Panc1 (cell line): Measurements from ENCODE around the gene CCDC73.

Experiments
- CTCF ChIP-seq: fragments of 450-650 bp; IDR thresholded peaks from 2 replicates; pipeline ENCODE4 v1.5.1; 2017; ENCODE audit warnings: mild to moderate bottlenecking
- TCF7L2 ChIP-seq: IDR thresholded peaks from 2 replicates; pipeline ENCODE4 v1.6.1; 2011; ENCODE audit warnings: mild to moderate bottlenecking, low read depth, low read length, inconsistent platforms

- no peak for TF ChIP-seq CTCF
- TF ChIP-seq TCF7L2 = no peak
These were observed 227.9 kb downstream of the CCDC73 start for GRCh38 chr11:32566517-32566916.
